ENCODE data around the gene ADAT2. TPM values are rescaled to one million over a fixed set of nuclear protein-coding genes. Genes with fewer than 3 reads are reported as not detected.

ADAT2 gene
- total and polyA plus RNA-seq, 2 of the 13 experiments (the other 11 are each of a cell fraction or from before 2014, with no cell fraction given) = 10.5 to 18.3 TPM

DNA sequence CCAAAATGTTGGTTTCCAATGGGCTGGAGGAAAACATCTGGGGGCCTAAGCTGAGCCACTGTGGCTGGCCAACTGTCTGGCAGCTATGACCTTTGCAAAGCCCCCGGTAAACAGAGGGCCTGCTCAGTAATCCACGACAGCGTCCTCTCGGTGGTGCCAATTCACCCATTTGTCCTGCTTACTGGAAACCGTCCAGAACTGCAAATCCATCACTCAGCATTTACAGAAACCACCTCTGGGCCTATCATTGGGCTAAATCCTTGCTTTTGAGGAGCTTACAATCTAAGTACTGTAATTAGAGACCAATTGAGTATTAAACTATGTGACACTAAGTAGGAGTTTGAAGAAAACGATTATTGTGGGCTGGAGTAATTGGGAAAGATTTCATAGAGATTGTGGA is 31.0 kb downstream of the ADAT2 start:
- ATAC-seq = no peak
- H3K79me2 ChIP-seq (ENCODE audit: insufficient read depth, low read length) = no peaks in the 10 kb centered on the region
- 96% methylated on average over 6 of the region's 6 CpGs for WGBS (ENCODE audit: low lambda C conversion rate)

More for the DNA sequence above, 31.0 kb downstream of the ADAT2 start:
- in situ Hi-C loops (cut with HindIII; ENCODE audit: extremely low pct_ligation_motif_present, low pct_unique_long_range_greater_than_20kb) (loop anchor here (5.0 to 10.0 kb wide), 3 partner anchors 365 to 727 kb away; partner anchors contain the start of gene HIVEP2), intact Hi-C loops (cut with micrococcal nuclease; ENCODE audit: unreplicated experiment) (no loop called here)
- Histone ChIP-seq H3K36me3 (replicated peaks in 1 of 2; ENCODE audit: control insufficient read depth in 1 of 2, insufficient read depth in 2 of 2, low read length in 2 of 2) (no peaks in the 10 kb centered on the region; a peak in 1 of 5 replicates), H3K4me3 (replicated peaks in 1 of 3; ENCODE audit: insufficient read depth in 1 of 3, low read depth in 2 of 3, low read length in 3 of 3) (no peak overlapping the region), H3K9ac (ENCODE audit: insufficient read depth, low read depth, low read length) (no peak overlapping the region), H4K20me1 (ENCODE audit: insufficient read depth, low read length) (no peaks in the 10 kb centered on the region), H2AFZ (ENCODE audit: low read length) (no peak overlapping the region), H3K27me3 (ENCODE audit: control insufficient read depth in 1 of 2, insufficient read depth in 2 of 2, low read length in 2 of 2) (no peaks in the 10 kb centered on the region), H3K27ac (ENCODE audit: extremely low read length, insufficient read depth, low read length) (no peak overlapping the region), H3K9me3 (ENCODE audit: low read length) (no peaks in the 10 kb centered on the region), H3K4me1 (ENCODE audit: insufficient read depth, low read length) (no peaks in the 10 kb centered on the region), H3K4me2 (ENCODE audit: low read depth, low read length) (no peak overlapping the region)
- CTCF ChIA-PET (ENCODE audit: low intra/inter-chr PET ratio, low total read pairs) = no interaction called here
- no peak for DNase-seq (ENCODE audit: low spot score)
- POLR2A ChIA-PET = no interaction called here
- no TSS peak for BruUV-seq (replicated peaks)
- FAIRE-seq = no peak
- TF ChIP-seq ZNF510 (CRISPR knock-in tag; IDR thresholded peaks at IDR 0.05; ENCODE audit: low read depth) (no peak), CSRNP1 (CRISPR knock-in tag; IDR thresholded peaks at IDR 0.05) (no peak), ZNF432 (CRISPR knock-in tag; IDR thresholded peaks at IDR 0.05; ENCODE audit: borderline replicate concordance) (no peak), ZBTB44 (CRISPR knock-in tag; IDR thresholded peaks at IDR 0.05) (no peak)
- TF ChIP-seq, protein P1, sequence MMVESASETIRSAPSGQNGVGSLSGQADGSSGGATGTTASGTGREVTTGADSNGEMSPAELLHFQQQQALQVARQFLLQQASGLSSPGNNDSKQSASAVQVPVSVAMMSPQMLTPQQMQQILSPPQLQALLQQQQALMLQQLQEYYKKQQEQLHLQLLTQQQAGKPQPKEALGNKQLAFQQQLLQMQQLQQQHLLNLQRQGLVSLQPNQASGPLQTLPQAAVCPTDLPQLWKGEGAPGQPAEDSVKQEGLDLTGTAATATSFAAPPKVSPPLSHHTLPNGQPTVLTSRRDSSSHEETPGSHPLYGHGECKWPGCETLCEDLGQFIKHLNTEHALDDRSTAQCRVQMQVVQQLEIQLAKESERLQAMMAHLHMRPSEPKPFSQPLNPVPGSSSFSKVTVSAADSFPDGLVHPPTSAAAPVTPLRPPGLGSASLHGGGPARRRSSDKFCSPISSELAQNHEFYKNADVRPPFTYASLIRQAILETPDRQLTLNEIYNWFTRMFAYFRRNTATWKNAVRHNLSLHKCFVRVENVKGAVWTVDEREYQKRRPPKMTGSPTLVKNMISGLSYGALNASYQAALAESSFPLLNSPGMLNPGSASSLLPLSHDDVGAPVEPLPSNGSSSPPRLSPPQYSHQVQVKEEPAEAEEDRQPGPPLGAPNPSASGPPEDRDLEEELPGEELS (CRISPR knock-in tag; IDR thresholded peaks at IDR 0.05) = no peak
